AML-193 (cell line): Measurements from ENCODE around the gene DST.
A peak's percentile ranks its signal among the peaks of the same experiment; 100 is the strongest.

Source experiments
- DNase-seq, 2 experiments: peaks; one replicate each; lab custom pipeline; 2025; lab: John Stamatoyannopoulos, UW

The DST gene

DNA sequence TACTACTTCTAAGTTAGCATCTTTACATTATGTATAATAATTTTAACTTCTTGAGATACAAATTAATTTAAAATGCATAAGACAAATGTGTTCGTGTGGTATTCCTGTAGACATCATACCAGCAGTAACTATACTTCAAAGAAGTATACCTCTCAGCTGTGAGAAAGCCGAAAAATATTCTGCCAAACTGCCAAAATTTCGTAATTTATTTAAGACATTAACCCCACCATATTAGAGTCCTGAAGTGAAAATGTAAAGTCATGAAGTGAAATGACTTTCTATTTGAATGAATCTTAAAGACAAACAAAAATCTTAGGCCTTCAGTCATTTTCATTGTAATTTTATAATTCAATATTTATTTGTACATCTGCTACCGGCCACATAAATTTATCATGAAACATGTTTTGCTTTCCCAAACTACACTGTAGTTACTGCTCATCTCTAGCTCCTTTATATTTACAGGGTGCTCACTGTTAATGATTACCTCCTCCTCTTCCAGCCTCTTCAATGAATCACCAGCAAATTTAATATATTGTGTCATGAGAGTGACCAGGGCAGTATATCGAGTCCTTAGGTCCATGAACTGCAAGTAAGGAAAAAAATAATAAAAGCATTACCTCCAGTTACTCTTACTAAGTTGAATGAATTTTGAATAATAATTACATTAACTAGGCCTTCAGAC, 18.5 kb downstream of the DST start:
- no peak for DNase-seq

DNA sequence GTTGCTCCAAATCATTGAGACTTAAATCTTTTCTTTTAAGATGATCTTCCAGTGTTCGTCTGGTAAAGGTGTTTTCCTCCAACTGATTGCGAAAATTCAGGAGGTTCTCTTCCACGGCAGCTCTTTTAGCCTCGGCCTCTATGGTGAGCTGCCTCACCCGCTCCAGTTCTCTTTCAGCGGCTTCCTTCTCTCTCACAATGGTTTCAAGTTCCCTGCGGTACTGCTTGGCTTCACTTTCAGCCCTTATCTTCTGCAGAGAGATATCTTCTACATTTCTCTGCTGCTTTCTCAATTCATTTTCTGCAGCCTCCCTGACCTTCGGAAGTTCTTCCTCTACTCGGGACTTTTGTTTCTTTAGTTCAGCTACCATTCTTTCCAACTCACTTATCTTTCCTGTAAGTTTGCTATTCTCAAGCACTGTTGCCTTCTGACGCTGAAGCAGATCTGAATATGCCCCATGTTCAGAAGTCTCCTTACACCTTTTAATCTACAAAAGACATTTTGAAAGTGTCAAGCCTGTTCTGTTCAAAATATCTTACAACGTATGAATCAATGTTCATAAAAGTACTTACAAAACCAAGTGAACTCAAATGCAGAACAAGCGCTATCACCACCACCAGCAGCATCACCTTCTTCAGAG, 22.3 kb downstream of the DST start:
- DNase-seq: no peak

DNA sequence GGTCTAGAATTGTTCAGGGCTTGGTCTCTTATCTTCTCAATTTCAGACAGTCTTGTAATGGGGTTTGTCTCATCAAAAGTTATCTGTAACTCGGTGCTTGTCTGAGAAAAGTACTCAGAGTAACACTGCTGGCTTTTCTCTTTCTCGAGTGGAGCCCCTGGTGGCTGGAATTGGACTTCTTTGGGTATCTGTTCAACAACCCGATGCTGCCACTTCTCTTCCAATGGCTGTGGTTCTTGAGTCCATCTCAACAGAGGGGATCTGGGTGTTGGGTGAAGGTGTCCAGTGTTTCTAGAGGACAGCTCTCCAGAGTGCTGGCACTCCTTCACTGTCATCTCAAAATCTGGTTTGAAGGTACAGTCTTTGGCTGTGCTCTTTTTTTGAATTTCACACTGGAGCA, 24.6 kb downstream of the DST start:
- no peak for DNase-seq

DNA sequence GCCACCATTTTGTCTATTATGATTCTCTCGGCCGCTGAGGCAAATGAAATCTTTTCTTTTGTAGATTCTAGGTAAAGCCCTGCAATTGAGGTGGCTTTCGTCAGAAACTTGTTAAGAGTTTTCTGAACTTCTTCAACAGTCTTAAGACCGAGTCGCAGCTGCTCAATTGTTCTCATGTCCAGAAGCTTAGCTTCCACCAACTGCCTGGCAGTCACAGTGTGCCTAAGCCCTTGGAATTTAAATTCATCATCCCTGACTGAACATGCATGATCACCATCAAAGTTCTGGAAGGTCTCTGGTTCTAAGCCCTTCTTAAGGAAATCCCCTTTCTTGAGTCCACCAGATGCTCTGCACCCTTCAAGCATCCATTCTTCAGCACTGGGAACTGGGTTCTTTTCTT, 25.7 kb downstream of the DST start:
- DNase-seq: no peak

DNA sequence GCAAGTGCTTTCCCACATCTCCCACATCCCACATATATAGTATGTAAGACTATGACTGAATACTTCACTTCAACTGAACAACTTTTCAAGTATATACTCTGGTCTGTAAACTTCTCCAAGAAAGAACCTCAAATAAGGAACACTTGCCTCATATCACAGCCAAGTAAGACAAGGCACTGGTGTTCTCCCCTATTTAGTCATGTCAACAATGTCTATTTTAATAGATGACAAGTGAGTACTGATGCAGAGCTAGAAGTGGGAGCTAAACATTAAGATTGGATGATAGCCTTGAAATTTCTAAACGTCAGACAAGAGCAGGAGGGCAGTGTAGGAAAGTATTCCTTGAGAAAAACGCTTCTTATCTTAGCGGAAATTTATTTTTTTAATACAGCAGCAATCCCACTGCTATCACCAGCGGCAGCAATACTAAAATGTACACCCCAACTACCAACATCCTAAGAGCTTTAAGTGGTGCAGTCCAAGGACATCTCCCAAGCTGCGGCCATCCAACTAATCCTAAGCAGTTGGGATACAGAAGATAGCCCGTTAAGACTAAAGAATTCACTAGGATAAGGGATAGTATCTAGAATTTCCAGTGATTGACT, 29.3 kb downstream of the DST start:
- no peak for DNase-seq

DNA sequence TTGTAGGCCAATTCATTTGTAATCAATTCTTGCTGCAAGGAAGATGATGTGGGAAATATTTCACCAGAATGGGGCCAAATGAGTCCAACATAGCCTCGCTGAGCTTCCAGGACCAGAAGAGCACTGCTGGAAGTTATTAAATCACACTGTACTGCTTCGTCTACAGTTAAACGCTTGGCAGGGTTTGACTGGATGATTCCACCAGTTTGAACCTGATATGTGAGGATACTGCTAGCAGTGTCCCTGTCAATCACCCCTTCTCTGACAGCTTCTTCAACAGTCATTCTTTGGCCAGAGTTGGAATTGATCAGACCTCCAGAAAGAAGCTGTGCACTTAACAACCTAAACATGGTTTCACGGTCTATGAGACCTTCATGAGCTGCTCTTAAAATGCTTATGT, 34.4 kb downstream of the DST start:
- no peak for DNase-seq

DNA sequence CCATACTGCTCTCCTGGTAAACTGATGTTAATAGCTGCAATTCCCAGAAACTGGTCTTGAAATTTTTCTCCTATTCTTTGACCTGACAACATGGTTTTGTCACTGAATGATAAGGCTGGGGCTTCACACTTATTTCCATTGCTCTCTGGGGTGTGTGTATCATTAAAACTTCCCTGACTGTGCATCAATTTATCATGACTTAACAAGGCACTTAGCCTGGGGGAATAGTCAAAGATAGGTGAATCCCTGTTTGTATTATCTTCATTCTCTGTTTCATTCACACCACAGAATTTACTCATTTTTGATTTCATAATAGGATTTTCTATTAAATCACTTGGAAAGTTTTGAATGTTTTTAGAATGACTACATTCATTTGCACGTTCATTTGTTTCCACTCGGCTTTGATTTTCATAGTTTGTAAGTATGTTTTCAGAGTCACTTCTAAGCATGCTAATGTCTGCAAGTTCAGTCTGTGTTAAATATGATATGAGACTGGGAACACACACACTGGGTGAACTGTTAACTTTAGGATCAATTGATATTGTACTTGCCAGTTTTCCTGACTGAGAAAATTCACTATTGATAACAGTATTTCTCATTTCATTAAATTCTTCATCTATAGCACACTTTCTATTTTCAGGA, 35.5 kb downstream of the DST start:
- no peak for DNase-seq

DNA sequence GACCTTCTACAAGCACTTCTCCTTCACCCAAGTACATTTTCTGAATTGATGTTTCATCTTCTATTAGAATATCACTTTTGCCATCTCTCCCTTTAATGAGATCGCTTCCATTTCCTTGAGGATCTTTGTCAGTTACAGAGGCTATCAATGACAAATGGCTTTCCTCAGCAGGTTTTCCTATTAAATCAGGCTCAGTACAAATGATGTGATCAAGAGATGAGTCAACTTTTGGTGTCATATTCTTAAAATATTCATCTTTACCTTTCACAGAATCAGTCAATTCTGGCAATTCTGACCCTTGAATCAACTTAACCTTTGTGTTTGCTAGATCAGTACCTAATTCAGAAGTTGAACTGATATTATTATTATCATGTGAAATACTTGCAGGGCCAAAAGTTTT, 37.3 kb downstream of the DST start:
- DNase-seq: no peak

DNA sequence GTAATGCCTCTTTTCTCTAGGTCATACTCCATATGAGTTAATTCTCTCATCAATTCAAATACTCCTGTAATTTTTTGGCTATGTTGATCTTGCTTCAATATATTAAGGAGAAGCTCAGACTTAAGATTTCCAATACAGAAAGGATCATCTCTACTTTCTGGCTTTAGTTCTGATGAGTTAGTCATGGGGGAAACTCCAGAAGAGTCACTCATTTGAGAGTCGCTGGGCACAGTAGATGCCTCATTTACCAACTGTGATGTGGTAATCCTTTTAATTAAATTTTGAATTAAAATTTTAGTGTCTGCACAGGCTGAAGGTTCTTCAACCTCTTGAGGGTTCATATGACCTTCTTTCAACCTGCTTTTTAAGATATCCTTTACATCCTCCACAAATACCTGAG, 38.5 kb downstream of the DST start:
- DNase-seq: no peak

DNA sequence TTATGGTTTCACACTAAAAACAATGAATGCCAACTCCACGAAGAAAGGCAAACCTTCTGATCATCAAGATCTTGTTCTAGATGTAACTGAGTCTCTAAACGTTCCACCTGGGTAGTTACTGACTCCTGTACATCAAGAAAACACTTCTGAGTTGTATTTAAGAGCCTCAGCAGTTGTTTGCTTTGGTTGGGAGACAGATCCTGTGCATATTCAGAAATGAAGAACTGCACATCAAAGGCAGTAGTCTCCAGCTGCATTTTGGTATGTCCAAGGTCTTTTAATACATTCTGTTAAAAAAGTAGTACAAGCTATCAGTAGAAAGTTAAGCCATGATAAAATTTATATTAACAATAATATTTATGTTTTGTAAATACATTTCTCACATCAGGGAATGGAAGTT, 41.3 kb downstream of the DST start:
- DNase-seq: no peak

DNA sequence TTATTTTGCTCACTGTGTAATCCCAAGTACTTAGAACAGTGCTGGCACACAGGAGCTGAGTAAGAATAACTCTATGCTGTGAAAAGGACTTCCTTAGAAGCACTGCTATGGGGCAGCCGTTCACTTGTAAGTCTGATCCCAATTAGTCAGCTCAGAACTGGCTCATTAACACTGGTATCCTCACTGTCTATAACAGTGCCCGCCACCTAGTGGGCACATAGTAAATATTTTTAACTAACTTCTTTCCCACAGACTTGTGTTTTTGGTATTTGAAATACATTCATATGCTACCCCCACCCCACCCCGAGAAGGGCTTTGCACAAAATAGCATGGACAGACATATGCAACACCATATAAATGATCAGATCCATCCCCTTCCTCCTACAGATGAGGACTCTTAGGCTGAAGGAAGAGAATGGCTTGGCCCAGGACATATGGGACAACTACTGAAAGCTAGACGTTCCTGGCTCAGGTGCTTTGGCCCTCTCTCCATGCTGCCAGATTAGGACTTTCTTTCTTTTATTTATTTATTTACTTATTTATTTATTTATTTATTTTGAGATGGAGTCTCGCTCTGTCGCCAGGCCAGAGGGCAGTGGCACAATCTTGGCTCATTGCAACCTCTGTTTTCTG, 47.1 kb downstream of the DST start:
- DNase-seq: peak; percentile 63 to 67

DNA sequence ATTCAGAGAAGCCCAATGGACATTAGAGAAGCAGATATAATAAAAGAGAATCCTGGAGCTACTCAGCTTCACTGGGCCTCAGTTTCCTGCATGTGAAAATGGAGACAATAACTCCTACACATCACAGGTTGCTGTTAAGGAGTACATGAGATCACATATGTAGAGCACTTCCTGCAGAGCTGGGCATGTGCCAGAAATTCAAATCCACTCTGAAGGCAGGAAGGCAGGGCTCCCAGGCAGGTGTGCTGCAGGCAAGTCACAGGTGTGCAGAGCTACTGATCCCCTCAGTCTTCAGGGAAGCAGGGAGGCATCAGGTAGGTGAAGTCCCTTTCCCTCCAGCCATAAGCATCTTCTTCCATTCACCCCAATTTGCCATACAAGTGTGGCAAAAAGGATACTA, 48.0 kb downstream of the DST start:
- no peak for DNase-seq

DNA sequence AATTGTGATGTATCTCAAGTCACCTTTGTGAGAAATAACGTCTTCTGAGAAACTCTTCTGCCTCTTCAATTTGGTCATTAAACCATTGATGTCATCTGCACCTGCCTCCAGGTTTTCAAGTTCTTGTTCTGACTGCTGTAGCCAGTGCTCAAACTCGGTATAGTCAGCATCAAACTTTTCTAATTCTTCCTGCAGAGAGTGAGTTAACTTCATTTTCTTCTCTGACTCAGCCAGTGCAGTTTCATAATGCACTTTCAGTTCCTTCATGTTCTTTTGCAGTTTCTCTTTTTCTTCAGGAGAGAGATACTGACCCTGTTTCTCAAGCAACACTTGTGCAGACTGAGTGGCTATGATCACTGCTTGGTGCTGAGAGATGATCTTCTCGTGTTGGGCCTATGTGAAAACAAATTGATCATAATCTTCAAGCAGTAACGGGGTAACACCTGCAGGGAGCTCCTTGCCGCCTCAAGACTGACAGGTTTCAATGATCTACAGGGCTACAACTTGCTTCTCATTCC, 48.8 kb downstream of the DST start:
- peak; percentile 9 to 17 for DNase-seq

DNA sequence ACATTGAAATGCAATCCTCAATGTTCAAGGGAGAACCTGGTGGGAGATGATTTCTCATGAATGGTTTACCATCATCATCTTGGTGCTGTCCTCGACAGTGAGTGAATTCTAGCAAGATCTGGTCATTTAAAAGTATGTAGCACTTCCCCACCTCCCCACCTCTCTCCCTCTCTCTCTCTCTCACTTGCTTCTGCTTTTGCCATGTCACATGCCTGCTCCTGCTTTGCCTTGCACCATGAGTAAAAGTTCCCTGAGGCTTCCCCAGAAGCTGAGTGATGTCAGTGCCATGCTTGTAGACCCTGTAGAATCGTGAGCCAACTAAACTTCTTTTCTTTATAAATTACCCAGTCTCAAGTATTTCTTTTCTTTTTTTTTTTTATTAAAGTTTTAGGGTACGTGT, 60.5 kb downstream of the DST start:
- peak in 1 of 2 experiments; percentile 18 for DNase-seq

DNA sequence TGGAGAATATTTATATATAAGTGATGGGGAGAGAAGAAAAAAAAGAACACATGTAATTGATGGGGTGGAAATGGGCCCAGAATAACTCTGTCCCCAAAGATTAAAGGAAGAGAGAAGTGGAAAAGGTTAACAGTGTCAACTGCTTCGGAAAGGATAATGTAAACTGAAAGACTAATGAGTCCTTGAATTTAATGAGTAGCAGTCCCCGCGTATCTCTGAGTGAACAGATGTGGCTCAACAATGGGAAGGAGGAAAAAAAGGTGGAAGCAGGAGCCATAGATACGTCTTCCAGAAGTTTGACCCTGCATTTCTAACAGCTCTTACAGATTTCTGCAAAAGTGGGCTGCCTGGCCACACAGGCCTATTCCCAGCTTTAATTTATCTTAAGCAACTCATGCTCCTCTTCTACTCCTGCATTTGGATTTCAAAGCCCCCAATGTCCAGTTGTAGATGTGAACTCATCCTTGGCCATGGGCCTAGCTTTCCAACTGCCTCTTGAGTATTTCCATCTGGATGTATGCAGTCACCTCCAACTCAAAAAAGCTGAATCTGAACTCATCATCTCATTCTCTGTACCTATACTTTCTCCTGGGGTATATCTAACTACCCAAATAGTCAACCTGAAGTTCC, 61.3 kb downstream of the DST start:
- no peak for DNase-seq

DNA sequence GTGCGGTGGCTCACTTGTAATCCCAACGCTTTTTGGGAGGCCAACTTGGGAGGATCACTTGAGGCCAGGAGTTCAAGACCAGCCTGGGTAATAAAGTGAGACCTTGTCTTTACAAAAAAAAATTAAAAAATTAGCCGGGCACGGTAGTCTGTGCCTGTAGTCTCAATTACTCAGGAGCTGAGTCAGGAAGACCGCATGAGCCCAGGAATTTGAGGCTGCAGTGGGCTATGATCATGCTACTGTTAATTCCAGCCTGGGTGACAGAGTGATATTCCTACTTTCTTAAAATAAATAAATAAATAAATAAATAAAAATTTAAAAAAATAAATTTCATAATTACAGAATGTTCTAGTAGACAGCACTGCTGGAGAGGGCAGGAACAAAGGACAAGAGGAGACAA, 62.4 kb downstream of the DST start:
- DNase-seq: no peak

DNA sequence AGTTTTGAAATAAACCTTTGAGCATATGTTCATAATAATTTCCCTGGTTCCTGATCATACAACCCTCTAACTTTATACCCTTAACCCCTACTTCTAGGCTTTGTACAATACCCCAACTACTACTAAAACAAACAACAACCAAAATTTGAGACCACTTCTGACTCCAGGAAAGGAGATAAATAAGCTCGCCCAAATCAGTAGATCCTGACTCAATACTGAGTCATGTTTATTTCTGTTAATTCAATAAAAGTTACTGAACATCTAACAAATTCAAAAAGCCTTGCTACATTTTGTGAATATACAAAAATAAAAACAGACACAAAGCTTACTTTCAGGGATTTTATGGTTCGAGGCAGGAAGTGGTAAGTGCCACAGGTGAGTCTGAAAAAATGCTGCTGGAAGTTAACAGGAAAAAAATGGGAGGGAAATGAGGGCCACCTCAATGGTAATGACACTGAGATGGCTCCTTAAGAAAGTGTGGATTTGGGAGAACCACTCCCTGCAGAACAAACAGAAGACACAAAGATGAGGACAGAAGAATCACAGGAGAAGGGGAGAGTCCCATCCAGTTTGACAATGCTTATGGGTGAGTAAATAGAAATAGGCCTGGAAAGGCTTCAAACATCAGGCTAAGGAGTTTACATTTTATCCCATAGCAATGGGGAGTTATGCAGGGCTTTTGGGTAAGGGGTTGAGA, 63.4 kb downstream of the DST start:
- DNase-seq: no peak

DNA sequence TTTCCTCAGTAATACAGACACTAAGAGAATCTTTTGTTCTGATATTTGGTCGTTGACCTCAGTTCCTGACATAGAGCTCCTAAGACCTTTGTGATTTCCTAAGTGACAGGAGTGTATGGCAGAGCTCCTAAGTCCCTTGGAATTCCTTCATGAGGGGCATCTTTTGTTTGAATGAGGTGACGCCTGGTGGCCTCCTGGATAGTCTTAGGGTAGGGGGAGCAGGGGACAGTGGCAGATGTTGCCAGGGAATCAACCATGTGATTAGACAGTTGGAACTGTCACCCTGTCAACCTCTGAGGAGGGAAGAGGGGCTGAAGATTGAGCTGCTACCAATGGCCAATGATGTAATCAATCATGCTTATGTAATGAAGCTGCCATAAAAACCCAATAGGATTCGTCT, 67.0 kb downstream of the DST start:
- no peak for DNase-seq

DNA sequence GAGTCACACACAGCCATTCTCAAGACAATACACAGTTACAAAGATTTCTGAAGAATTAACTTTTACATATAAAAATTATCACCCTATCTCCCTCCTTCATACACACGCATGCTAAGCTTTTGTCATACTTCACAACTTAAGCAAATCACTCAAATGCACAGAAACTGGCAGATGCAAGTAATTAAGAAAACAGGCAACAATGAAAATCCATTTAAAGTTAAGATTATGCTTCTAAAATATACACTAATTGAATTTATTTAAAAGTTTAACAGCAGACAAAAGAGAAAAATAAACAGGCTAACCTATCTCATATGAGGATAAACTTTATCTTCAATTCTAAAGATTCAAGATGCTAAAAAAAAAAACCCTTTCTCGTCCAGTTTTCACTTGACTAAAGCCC, 68.4 kb downstream of the DST start:
- no peak for DNase-seq

DNA sequence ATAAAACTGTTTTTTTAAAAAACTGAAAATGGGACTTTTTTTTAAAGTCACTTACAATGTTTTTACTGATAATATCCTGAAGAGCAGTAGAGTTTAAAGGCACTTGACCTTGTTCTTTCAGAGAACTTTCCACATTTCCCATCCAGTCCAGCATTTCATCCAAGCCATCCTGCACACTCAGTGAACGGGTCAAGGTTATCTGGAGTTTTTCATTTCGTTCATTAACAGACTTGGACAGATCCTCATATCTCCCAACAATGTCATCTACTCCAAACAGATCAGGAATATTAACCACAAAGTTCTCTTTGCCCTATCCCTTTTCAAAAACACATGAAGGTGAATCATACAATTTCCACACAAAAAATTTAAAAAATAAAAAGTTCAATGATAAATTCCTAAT, 69.1 kb downstream of the DST start:
- DNase-seq: no peak

DNA sequence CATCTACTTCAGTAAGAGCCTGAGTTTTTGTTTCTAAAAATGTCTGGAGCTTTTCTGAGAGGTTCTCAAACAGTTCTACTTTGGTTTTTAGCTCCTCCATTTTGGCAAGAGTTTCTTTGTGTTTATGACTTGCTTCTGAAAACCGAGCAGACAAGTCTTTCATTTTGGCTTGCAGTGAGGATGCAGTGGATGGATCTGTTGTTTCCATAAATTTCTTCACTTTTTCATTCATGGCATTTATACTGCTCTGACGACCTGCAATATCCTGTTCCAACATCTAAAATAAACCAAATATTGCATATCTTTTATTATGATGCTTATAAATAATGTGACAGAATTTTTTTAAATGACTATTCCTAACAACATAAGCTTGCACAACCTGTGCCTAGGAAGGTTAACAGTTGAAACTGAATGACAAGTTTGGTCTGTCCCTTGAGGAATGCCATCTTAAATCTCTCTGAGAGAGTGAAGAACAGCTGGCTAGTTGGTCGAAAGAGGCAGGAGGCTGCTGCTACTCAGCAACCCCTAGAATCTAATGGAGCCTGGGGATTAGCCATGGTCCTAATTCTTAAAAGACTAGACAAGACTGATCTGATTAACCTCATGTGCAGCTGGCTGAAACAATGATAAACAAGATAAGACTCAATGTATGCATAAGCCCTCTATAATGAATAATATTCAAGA, 69.8 kb downstream of the DST start:
- no peak for DNase-seq
